ENCODE results near the gene DISP3. TPM values are rescaled to one million over a fixed set of nuclear protein-coding genes. Genes with fewer than 3 reads are reported as not detected.

The DISP3 gene
- polyA plus RNA-seq, 1 of the 3 experiments (the other 2 are of a cell fraction): 0.08 TPM

- TF ChIP-seq NFIC (IDR thresholded peaks at IDR 0.05; ENCODE audit: borderline replicate concordance) (no peak), SIN3A (IDR thresholded peaks at IDR 0.05; ENCODE audit: borderline replicate concordance, low read depth, low read length) (no peak), USF1 (IDR thresholded peaks at IDR 0.05; ENCODE audit: borderline replicate concordance, low read depth) (no peak)
Observed at GRCh38 chr1:11505591-11506538, 26.9 kb downstream of the DISP3 start (continued).

- Histone ChIP-seq H3K4me2 (no peak overlapping the region), H3F3A (replicated peaks; ENCODE audit: insufficient read depth) (no peaks in the 10 kb centered on the region), H3K9me3 (peaks cover 10% of the 10 kb centered on the region; the same call in 1 of the 2 replicates), H2AFZ (ENCODE audit: low read depth) (no peak overlapping the region), H3K4me1 (ENCODE audit: control insufficient read depth in 1 of 2, insufficient read depth in 2 of 2, low read depth in 1 of 2, low read length in 1 of 2) (no peaks in the 10 kb centered on the region), H3K27ac (ENCODE audit: low read depth in 2 of 2, low read length in 1 of 2) (no peak overlapping the region), H3K36me3 (replicated peaks in 1 of 2; ENCODE audit: control insufficient read depth in 1 of 2, insufficient read depth in 2 of 2, low read length in 1 of 2) (peaks cover 0 to 11% of the 10 kb centered on the region in 2 experiments), H3K79me2 (ENCODE audit: insufficient read depth) (no peaks in the 10 kb centered on the region), H3K9me2 (no peaks in the 10 kb centered on the region), H3K27me3 (ENCODE audit: insufficient read depth) (no peaks in the 10 kb centered on the region), H4K20me1 (ENCODE audit: insufficient read depth) (no peaks in the 10 kb centered on the region), H3K4me3 (ENCODE audit: low read depth in 2 of 2, low read length in 1 of 2) (no peak overlapping the region), H3K9ac (no peak overlapping the region)
- CTCF ChIA-PET: interaction anchor here (0.6 to 2.0 kb wide), 5 partner anchors 9 to 266 kb away, joined by 3 to 7 read pairs (median 3); no protein-coding TSS in a partner anchor
- WGBS (ENCODE audit: low lambda C conversion rate): 2% methylated on average over 2 of the region's 2 CpGs
- TF ChIP-seq RAD21 (IDR thresholded peaks at IDR 0.05; ENCODE audit: low read length) (no peak), SIN3A (IDR thresholded peaks at IDR 0.05; ENCODE audit: borderline replicate concordance, low read depth, low read length) (no peak), ELF1 (IDR thresholded peaks at IDR 0.05) (no peak), GABPA (IDR thresholded peaks at IDR 0.05; ENCODE audit: low read depth) (no peak), USF1 (IDR thresholded peaks at IDR 0.05; ENCODE audit: borderline replicate concordance, low read depth) (no peak), MXI1 (IDR thresholded peaks at IDR 0.05; ENCODE audit: low read depth, low read length) (no peak), RFX5 (IDR thresholded peaks at IDR 0.05; ENCODE audit: low read length) (no peak), IRF3 (IDR thresholded peaks at IDR 0.05; ENCODE audit: low read depth, low read length) (no peak), CHD2 (IDR thresholded peaks at IDR 0.05; ENCODE audit: low read length, partially characterized antibody) (no peak), NRF1 (IDR thresholded peaks at IDR 0.05; ENCODE audit: low read depth, low read length) (no peak)
- POLR2A ChIA-PET: no interaction called here
- no peak for DNase-seq
Observed at GRCh38 chr1:11507309-11507708, 28.4 kb downstream of the DISP3 start.
